Tibial nerve (tissue), 4 donors: ENCODE results near the gene HAO1.

ENCODE experiments used
- CTCF ChIP-seq, 5 experiments: fragments of 200-600 bp in 3 of 5; fragments of 450-650 bp in 2 of 5; sonication (generic) in 3 of 5; IDR thresholded peaks; one replicate each; pipeline ENCODE4 v1.5.1; 2016 to 2019; ENCODE audit warnings: antibody characterized with exemption in 5 of 5, mild to moderate bottlenecking in 3 of 5, moderate library complexity in 2 of 5
- EP300 ChIP-seq, 2 donors: sonication (generic); formaldehyde crosslinking; IDR thresholded peaks; one replicate each; pipeline ENCODE4 v1.6.1; 2017; ENCODE audit warnings: antibody characterized with exemption in 2 of 2, mild to moderate bottlenecking in 1 of 2
- POLR2A ChIP-seq, 2 donors: fragments of 450-650 bp; IDR thresholded peaks; one replicate each; pipeline ENCODE4 v1.6.1; 2017; ENCODE audit warnings: antibody characterized with exemption in 2 of 2, mild to moderate bottlenecking in 2 of 2, moderate library complexity in 2 of 2

- TF ChIP-seq CTCF (IDR thresholded peaks at IDR 0.05): no peak
- TF ChIP-seq EP300 (IDR thresholded peaks at IDR 0.05): no peak
- TF ChIP-seq POLR2A (IDR thresholded peaks at IDR 0.05): no peak
Measured at GRCh38 chr20:7856756-7857155, 83.5 kb downstream of the HAO1 start.
